GM19372 (cell line): ENCODE measurements around the gene LIPI.
"Not testable (repeated sequence)": the region's sequence is repeated elsewhere in the genome, so short reads cannot be mapped to it uniquely, and the experiment has no call there.

ENCODE experiments used
- ATAC-seq: cut with Tn5 transposase; IDR thresholded peaks from one replicate; pipeline ENCODE4 v1.9.1; 2021; ENCODE audit warnings: mild to moderate bottlenecking, low read depth, moderate library complexity; ENCODE audit not compliant: unreplicated experiment

LIPI gene

GRCh38 chr21:14076143-14076806, 134.5 kb downstream of the LIPI start:
- ATAC-seq, result no peak

GRCh38 chr21:14075346-14076142, 135.2 kb downstream of the LIPI start:
- ATAC-seq, result no peak

- no peak for ATAC-seq
These were observed 136.6 kb downstream of the LIPI start for GRCh38 chr21:14074177-14074576.

DNA sequence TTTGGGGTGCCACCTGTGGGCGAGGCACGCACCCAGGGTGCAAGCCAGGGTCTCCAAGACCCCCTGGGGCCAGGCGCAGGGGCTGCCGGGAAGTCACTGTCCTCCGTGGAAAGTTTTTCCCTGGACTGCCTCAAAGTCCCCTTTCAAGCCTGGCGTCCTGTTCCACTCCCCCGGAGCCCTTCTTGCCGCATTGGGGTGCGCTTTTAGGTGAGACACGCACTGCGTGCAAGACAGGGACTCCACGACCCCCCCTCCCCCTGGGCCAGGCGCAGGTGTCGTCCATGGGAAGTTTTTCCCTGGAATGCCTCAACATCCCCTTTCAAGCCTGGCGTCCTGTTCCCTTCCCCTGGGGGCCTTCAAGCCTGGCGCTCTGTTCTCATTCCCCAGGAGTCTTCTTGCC, 137.1 kb downstream of the LIPI start:
- ATAC-seq, result no peak

DNA sequence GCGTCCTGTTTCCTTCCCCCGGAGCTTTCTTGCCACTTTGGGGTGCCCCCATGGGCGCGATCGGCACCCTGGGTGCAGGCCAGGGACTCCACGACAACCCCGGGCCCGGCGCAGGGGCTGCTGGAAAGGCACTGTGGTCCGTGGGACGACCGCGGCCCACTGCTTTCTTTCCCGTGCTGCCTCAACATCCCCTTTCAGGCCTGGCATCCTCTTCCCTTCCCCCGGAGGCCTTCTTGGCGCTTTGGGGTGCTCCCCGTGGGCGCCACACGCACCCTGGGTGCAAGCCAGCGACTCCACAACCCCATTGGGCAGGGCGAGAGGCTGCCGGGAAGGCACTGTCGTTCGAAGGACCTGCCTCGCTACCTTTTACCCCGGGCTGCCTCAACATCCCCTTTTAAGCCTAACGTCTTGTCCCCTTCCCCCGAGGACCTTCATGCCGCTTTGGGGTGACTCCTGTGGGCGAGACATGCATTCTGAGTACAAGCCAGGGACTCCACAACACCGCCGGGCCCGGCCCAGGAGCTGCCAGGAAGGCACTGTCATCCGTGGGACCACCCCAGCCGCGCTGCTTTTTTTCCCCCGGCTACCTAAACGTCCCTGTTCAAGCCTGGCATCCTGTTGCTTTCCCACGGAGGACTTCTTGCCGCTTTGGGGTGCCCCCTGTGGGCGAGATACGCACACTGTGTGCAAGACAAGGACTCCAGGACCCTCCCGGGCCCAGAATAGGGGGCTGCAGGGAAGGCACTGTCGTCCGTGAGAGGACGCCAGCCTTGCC, 137.8 kb downstream of the LIPI start:
- ATAC-seq, result no peak

DNA sequence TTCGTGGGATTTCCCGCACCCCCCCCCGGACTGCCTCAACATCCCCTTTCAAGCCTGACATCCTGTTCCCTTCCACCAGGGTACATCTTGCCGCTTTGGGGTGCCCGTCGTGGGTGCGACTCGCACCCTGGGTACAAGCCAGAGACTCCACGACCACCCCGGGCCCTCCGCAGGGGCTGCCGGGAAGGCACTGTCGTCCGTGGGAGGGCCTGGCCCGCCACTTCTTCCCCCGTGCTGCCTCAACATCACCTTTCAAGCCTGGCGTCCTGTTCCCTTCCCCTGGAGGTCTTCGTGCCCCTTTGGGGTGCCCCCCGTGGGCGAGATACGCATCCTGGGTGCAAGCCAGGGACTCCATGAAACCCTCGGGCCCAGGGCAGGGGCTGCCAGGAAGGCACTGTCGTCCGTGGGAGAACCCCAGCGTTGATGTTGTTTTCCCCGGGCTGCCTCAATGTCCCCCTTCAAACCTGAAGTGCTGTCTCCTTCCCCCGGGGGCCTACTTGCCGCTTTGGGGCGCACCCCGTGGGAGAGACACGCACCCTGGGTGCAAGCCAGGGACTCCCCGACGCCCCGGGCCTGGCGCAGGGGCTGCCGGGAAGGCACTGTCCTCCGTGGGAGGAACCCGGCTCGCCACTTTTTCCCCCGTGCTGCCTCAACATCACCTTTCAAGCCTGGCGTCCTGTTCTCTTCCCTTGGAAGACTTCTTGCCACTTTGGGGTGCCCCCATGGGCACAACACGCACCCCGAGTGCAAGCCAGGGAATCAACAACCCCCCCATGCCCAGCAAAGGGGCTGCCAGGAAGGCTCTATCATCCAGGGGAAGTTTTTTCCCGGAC, 138.6 kb downstream of the LIPI start:
- no peak for ATAC-seq

GRCh38 chr21:14070968-14071367, 139.8 kb downstream of the LIPI start:
- ATAC-seq, result no peak

- ATAC-seq, result no peak
These were observed 140.5 kb downstream of the LIPI start for GRCh38 chr21:14070049-14070893.

DNA sequence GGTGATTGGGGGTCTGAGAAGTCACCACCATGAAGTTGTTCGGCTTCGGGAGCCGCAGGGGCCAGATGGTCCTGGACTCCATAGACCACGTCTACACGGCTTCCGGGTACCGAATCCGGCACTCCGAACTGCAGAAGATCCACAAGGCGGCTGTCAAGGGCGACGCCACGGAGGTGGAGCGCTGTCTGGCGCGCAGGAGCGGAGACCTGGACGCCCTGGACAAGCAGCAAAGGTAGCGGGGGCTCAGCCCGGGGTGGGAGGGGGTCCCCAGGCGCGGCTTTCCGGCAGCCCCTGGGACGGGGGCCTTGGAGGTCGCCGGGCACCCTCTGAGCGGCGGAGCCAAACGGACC, 146.5 kb downstream of the LIPI start:
- ATAC-seq, result no peak

GRCh38 chr21:14063620-14064295, 147.0 kb downstream of the LIPI start:
- not testable (repeated sequence) for ATAC-seq

DNA sequence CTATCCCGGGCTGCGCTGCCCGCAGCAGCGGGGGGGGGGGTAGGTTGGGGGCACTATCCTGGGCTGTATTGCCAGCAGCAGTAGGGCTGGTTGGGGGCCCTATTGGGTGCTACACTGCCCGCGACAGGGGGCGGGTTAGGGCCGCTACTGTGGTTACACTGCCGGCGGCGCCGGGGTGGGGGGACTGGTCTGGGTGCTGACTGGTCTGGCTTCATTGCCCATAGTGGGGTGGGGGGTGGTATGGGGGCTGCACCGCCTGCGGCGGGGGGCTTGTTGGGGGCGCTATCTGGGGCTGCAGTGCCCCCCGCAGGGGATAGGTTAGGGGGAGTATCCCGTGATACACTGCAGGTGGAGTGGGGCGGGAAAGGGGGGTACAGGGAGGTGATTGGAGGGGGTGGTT, 148.1 kb downstream of the LIPI start:
- ATAC-seq, result not testable (repeated sequence)

GRCh38 chr21:14061820-14062219, 148.9 kb downstream of the LIPI start:
- ATAC-seq, result not testable (repeated sequence)

DNA sequence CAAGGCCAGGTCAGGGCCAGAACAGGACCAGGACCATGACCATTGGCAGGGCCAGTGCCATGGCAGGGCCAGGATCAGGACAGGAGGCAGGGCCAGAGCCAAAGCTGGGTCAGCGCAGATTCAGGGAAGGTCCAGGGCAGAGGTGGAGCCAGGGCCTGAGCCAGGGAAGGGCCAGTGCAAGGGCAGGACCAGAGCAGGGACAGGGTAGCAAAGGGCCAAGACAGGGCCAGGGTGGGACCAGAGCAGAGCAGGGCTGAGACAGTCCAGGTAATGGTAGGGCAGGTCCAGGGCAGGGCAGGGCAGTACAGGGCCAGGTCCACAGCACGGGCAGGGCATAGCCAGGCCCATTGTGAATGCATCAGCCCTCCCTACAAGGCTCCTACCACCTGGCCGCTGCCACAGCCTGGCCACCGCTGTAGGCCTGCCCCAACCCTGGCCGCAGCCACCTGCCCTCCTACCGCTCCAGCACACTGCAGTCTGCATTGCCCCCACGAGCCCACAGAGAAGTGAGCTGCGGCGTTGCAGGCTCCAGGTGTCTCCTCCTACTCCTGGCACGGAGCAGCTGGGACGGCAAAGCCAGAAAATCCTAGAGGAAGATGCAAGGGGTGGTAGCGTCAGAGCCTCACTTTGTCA, 151.6 kb downstream of the LIPI start:
- ATAC-seq, result not testable (repeated sequence)
